Measurements from ENCODE around the gene BACE2.

Gene BACE2

GRCh38 chr21:41326414-41327080 lies 158.6 kb downstream of the BACE2 start:
- no peak for DNase-seq

GRCh38 chr21:41327753-41328152 lies 159.8 kb downstream of the BACE2 start:
- no peak for DNase-seq

GRCh38 chr21:41328660-41329607 lies 161.0 kb downstream of the BACE2 start:
- DNase-seq: no peak
